NCI-H748 (cell line): ENCODE data around the gene DDR2.

Experiments
- DNase-seq: peaks from one replicate; lab custom pipeline; 2025; ENCODE audit not compliant: unreplicated experiment; lab: John Stamatoyannopoulos, UW

DDR2 gene

GRCh38 chr1:162670928-162671663 lies 38.8 kb downstream of the DDR2 start:
- DNase-seq, result no peak

GRCh38 chr1:162671664-162672410 lies 39.6 kb downstream of the DDR2 start:
- no peak for DNase-seq

DNA sequence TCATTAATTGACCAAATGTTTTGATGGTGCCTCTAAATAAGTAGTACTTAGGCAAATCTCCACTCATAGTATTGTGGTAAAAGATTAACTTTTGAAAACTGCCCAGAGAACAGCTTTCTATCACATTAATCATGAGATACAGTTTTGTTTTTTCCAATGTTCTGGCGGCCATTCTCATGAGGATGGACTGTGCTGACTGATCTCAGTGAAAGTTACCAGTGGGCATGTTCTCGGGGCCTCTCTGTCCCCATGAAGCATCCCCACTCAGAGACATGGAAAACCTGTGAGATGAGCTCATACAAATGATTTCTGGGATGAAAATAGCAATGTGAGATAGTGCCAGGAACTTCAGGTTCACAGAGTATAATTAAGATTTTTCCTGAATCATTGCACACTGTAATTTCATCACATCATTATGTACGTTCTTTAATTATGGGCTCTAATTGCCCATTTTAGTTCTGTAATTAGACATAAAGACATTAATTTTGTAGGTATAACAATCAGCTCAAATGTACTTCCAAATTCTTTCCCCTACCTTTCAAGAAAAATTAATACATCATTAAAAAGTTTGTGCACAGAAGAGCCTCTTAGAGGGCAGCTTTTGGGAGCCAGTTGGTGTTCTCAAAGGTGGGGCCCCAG lies 40.5 kb downstream of the DDR2 start:
- DNase-seq, result no peak

GRCh38 chr1:162674034-162674608 lies 41.9 kb downstream of the DDR2 start:
- DNase-seq, result no peak

DNA sequence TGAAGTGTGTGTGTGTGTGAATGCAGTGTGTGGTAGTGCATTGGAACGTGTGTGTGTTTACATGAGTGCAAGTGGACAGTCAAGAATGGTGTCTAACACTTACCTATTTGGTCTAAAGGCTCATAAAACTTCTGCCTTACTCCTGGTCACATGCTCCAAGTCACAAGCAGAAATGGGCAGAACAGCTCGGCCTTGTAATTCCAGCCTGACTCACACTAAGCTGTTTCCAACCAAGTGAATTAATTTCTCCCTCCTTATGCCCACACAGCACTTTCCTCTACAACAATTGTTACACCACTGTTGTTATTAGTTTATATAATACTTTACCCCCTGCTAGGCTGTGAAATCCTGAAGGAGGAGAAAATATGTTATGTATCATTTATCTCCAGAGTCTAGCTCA lies 43.8 kb downstream of the DDR2 start:
- no peak for DNase-seq

- DNase-seq, result no peak
These were observed 44.5 kb downstream of the DDR2 start for GRCh38 chr1:162676750-162677149.

DNA sequence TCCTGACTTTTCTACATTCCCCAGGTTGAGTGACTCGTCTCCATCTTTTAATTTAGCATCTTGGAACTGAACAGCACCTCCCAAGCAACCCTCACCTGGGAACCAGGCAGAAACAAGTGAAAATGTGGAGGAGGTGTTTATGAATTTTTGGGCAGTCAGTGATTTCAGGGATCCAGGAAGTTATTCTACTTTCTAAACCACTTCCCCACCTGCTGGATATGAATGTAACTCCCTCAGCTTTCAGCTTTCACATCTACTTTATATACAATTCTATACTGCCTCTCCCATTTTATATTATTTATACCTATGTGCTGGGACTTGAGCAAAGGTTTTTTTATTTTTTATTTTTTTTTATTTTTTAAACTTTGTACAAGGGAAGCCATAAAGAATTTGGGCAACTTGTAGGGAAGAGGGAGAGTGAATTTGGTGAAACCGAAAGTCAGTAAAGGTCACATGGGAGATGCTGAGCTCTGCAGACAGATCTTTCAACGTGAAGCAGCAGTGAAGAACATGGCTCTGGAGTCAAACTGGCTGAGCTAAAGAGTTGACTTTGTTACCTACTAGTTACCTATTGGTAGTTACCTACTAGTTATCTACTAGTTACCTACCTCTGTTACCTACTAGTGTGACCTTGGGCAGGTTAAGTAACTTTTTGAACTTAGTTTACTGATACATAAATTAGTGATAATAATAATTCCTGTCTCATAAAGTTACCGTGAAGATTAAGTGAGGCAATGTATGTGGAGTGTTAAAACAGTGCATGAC lies 45.5 kb downstream of the DDR2 start:
- no peak for DNase-seq

- DNase-seq, result no peak
These were observed 46.2 kb downstream of the DDR2 start for GRCh38 chr1:162678439-162678838.

DNA sequence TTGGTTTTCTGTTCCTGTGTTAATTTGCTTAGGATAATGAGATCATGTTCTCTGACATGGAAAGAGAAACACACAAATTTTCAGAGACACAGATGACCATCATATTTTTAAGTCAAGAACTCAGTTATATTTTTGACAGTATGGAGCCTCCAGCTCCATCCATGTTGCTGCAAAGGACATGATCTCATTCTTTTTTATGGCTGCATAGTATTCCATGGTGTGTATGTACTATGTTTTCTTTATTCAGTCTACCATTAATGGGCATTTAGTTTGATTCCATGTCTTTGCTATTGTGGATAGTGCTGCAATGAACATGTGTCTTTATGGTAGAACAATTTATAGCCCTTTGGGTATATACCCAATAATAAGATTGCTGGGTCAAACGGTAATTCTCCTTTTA lies 47.0 kb downstream of the DDR2 start:
- DNase-seq, result no peak

GRCh38 chr1:162680419-162681121 lies 48.3 kb downstream of the DDR2 start:
- DNase-seq, result no peak

DNA sequence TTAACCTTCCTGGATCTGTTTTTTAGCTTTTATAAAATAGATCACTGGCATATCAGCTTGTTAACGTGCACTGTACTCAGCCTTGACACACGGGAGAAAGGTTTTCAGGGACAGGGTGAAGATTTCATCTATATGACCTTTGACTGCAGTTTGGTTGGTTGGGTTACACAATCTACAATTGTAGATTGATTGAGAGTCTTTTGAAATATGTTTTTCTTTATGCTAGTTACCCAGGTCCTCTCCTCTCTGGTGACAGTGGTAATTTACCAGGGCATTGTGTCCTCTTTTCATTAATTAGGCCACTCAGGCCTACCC lies 48.8 kb downstream of the DDR2 start:
- no peak for DNase-seq

DNA sequence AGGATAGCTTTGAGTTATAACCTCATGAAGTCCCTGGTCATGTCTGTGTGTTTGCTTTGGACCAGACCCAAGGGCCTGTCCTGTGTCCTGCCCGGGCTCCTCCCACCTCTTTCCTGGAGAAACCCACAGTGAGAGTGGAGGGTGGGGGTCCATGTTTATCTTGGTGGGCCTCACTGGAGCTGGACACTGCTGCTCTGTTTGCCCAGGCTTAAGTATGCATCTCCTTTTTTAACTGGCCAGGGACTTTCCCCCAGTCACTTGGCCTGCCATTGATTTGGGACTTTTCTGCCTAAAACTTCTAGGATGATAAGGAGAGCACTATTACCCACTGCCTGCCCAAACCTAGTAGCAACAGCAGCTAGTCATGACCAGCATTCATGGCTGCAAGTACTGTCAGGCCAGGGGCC lies 49.8 kb downstream of the DDR2 start:
- DNase-seq, result no peak

- DNase-seq, result no peak
These were observed 55.6 kb downstream of the DDR2 start for GRCh38 chr1:162687870-162688269.

DNA sequence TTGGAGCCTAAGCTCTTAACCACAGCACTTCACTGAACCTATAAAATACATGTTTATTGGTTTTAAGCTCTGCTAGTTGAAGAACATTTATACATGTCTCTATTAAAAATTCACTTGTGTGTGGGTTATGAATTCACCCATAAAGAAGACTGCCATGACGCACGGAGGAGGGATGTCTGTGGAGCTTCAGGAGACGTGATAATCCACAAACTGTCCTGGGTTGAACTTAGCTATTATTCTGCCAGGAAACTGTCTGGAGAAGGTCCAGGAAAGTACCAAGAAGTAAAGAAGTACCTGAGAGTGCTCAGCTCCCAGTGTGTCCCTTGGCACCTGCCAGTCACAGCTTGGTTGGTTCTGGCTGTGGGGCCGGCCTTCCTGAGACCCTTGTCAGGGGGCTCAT lies 56.3 kb downstream of the DDR2 start:
- no peak for DNase-seq

DNA sequence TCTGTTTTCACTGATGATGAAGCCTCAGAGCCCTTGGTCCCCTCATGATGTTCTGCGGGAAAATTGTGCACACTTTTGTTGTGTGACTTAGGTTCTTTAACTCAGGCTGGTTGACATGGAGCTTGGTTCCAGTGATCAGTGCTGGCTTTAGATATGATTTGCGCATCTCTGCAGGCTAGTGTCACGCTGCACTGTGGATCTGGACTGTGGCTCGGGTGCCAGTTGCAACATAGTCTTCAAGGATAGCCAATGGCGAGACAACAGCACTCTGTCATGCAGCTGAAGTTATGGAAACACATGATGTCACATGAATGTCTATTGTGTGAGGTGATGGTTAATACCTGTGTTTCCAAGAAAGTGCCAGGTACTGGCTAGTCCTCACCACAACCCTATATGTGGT lies 56.7 kb downstream of the DDR2 start:
- DNase-seq, result no peak

GRCh38 chr1:162689745-162690671 lies 57.7 kb downstream of the DDR2 start:
- no peak for DNase-seq

GRCh38 chr1:162690672-162691434 lies 58.6 kb downstream of the DDR2 start:
- no peak for DNase-seq

GRCh38 chr1:162691999-162692575 lies 59.8 kb downstream of the DDR2 start:
- no peak for DNase-seq
